HG02588 (cell line): Measurements from ENCODE around the gene DDX10.
A peak's percentile ranks its signal among the peaks of the same experiment; 100 is the strongest.
"Not testable (repeated sequence)": the region's sequence is repeated elsewhere in the genome, so short reads cannot be mapped to it uniquely, and the experiment has no call there.

Source experiments
- ATAC-seq: cut with Tn5 transposase; IDR thresholded peaks from one replicate; pipeline ENCODE4 v1.9.1; 2021; ENCODE audit warnings: mild to moderate bottlenecking, moderate library complexity; ENCODE audit not compliant: unreplicated experiment

Gene DDX10

DNA sequence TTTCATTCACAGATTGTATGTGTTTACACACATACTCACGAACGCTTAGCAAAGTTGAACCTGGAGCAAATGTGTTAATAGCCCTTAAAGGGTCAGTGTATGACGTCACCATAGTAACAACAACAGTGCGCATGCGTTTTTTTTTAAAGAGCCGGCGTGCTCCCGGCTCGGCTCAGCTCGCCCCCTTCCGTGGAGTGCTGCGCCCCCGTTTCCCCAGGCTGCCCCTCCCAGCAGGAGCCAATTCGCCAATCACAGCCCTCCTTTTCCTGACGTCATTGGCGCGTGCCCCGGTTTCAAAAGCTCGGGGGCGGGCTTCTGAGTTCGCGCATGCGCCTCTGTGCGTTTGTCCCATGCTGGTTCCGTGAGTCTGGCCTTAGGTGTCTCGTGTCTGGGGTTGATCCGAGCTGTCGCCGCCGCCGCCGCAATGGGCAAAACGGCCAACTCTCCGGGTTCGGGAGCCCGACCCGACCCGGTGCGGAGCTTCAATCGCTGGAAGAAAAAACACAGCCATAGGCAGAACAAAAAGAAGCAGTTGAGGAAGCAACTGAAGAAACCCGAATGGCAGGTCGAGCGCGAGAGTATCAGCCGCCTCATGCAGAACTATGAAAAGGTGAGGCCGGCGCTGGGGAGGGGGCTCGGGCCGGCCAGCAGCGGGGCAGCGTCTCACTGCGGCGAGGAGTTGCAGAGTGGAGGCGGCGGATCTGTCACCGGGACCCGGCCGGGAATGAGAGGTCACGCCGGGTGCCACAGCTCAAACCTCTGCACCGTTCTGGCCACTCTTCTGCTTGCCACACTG is at the start of gene DDX10:
DDX10 (plus strand) TSS at position 340 of the 796 bp plus-strand sequence; CDS start at position 425, 85 bp downstream.
- ATAC-seq: peak; percentile 86

DNA sequence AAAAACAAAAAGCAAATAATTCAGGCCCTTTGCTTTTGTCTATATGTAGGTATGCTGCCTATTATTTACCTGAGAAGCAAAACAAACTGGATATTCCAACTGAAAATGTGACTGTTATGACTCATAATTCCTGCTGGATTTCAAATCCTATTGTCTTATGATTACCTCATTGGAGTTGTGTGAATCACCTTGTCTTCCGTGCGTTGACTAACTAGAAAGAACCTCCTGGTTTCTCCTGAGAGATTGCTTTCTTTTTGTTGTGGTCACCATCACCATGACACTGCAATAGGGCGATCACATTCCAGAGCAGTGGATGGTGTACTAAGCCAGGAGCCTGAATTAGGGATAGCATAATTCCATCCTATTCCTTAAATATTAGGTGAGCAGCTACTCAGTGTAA is 48.3 kb upstream of the DDX10 start:
- ATAC-seq: no peak

DNA sequence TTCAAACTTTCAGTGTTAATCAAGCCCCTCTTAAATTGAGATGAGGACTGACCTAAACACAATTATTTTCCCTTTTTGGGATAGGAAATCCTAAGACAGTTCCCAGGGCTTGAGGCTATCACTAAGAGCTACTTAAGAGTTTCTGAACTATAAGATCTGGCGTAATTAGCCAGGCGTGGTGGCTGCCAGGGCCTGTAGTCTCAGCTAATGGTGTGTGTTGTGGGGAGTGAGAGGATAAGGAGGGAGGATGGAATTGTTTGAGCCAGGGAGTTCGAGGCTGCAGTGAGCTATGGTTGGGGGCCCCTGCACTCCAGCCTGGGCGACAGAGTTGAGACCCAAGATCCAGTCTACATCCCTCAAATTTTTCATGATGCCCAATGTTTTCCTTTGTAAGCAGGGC is 47.8 kb upstream of the DDX10 start:
- ATAC-seq: no peak

DNA sequence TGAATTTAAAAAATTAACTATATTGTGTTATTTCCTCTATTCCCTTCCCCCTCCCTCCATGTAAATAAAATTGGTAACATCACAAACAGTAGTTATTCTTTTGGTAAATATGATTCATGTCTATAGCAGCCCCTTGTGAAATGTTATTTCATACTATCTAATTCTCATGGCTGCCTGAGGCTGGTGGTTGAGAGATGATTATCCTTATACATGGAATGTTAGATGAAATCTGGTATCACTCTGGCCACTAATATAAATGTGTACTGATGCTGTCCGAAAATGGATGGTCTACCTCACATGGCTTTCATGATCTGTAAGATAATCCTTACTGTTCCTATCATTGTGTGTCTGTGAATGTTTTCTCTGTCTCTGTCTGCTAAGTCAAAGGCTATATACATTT is 46.3 kb upstream of the DDX10 start:
- ATAC-seq: no peak

DNA sequence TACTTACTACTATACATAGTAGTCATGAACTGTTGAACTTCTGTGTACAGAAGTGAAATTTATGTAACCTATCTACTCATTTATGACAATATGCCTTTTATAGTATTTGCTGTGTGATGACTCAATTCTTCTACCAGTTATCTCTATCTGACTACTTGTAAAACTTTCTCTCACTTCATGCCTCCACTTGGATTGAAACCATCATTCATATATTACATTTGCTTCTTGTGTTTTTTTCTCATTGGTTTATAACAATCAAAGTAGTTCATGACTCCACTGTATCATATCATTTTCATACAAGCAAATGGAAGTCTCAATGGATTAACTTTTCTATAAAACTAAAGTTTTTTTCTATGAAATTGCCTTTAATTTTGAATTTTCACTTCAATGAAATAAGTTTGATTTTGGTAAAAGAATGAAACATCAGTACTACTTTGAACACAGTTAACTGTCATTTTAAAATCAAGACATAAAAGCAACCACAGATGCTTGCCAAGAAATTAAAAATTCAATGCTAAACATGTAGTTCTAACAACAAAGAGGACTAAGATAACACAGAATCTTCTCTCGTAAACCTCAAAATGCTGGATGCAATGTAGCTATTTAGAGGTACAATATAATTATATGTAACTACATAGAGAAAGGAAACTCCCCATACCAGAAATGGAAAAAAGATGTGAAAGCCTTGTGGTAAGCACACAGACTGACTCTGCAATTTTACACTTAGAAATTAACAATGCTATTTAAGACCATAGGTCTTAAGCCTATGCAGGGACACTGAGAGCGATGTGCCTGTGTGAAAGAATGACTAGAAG is 43.7 kb upstream of the DDX10 start:
- peak; percentile 87 for ATAC-seq

DNA sequence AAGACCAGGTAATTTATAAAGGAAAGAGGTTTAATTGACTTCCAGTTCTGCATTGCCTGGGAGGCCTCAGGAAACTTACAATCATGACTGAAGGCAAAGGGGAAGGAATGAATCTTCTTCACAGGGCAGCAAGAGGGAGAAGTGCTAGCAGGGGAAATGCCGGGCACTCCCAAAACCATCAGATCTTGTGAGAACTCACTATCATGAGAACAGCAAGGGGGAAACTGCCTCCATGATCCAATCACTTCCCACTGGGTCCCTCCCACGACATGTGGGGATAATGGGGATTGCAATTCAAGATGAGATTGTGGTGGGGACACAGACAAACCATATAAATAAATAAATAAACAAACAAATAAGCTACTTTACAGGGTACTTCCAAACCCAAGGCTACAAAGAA is 42.5 kb upstream of the DDX10 start:
- ATAC-seq: no peak

GRCh38 chr11:108624196-108624925 is 40.5 kb upstream of the DDX10 start:
- ATAC-seq: no peak

- ATAC-seq: no peak
Measured at GRCh38 chr11:108628326-108628725, 36.5 kb upstream of the DDX10 start.

- no peak for ATAC-seq
Measured at GRCh38 chr11:108628812-108629211, 36.1 kb upstream of the DDX10 start.

DNA sequence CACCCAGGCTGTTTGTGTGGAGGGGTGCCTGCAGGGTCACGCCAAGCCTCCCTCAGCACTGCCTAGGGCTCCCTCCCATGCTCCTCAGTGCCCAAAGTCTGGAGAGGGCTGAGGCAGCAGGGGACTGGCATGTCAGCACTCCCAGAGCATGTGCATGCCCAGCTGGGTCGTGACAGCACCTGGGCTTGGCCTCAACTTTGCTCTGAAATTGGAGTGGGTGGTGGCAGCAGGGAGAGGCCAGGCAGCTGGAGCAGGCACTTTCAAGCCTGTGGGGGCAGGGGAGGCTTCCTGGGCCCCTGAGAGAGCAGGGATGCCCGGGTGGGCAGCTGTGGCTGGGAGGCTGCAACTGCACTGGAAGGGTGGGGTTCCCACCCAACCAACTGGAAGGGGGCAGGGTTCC is 35.6 kb upstream of the DDX10 start:
- ATAC-seq: no peak

GRCh38 chr11:108632041-108632704 is 32.7 kb upstream of the DDX10 start:
- no peak for ATAC-seq

GRCh38 chr11:108635106-108635505 is 29.8 kb upstream of the DDX10 start:
- no peak for ATAC-seq

GRCh38 chr11:108636222-108636621 is 28.6 kb upstream of the DDX10 start:
- ATAC-seq: no peak

GRCh38 chr11:108639146-108639545 is 25.7 kb upstream of the DDX10 start:
- ATAC-seq: no peak

DNA sequence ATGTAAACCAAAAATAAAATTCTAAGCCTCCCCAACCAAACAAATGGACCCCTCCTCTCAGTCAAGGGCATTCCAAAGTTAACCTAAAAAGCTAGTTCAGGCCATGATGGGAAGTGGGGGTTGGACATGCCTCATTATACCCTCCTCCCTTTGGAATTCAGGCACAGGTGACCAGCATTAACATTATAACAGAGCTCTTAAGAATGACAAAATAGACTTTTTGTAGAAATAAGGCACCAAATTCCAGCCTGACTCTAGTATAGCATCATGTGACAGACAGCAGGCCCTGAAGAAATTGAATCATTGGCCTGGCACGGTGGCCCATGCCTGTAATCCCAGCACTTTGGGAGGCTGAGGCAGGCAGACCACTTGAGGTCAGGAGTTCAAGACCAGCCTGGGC is 23.1 kb upstream of the DDX10 start:
- not testable (repeated sequence) for ATAC-seq

DNA sequence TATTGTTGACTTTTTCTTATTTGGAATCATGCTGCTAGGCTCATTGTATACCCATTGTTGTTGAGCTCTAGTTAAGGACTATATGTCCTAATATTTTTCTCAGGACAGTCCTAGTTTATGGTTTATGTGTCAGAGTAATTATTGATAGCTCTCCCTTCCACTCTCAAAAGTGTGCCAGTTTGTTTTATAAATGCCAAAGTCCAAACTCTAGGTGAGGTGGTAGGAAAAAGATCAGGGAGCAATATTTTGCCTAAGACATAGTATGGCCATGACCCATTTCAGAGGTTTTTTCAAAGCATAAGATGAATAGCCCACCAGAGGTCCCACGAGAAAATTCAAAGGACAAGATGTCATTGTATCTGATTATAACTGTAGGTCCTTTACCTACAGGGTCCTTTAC is 20.9 kb upstream of the DDX10 start:
- no peak for ATAC-seq

GRCh38 chr11:108645970-108646369 is 18.9 kb upstream of the DDX10 start:
- no peak for ATAC-seq

GRCh38 chr11:108647387-108647700 is 17.5 kb upstream of the DDX10 start:
- ATAC-seq: no peak

GRCh38 chr11:108647701-108648527 is 17.0 kb upstream of the DDX10 start:
- ATAC-seq: peak; percentile 92

DNA sequence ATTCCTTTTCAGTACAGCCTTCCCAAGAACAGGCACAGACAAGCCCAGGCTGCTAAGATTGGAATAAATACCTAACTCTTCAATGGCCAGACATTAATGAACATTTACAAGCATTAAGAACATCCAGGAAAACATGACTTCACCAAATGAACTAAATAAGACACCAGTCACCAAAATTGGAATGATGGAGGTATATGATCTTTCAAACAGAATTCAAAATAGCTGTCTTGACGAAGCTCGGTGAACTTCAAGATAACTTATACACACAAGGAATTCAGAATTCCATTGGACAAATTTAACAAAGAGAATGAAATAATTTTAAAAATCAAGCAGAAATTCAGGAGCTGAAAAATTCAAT is 16.4 kb upstream of the DDX10 start:
- no peak for ATAC-seq
